ENCODE results near the gene LAMB1. TPM values are rescaled to one million over a fixed set of nuclear protein-coding genes. Genes with fewer than 3 reads are reported as not detected.

Gene LAMB1
- total RNA-seq, 1 experiment from 2014 or later = 101 TPM

- TF ChIP-seq CREM (CRISPR knock-in tag; IDR thresholded peaks at IDR 0.05) (no peak), ZNF138 (CRISPR knock-in tag; conservative IDR thresholded peaks at IDR 0.05) (no peak), E2F1 (CRISPR knock-in tag; IDR thresholded peaks at IDR 0.05) (no peak), EMX1 (CRISPR knock-in tag; IDR thresholded peaks at IDR 0.05) (no peak), PREB (CRISPR knock-in tag; IDR thresholded peaks at IDR 0.05; ENCODE audit: borderline replicate concordance) (no peak), NR1H2 (CRISPR knock-in tag; IDR thresholded peaks at IDR 0.05) (no peak), FOXK1 (CRISPR knock-in tag; IDR thresholded peaks at IDR 0.05) (no peak), CBFB (CRISPR knock-in tag; IDR thresholded peaks at IDR 0.05; ENCODE audit: low read depth) (no peak), GABPB1 (CRISPR knock-in tag; IDR thresholded peaks at IDR 0.05) (no peak), ZNF512 (CRISPR knock-in tag; IDR thresholded peaks at IDR 0.05; ENCODE audit: borderline replicate concordance) (no peak)
- TF ChIP-seq, protein P1, sequence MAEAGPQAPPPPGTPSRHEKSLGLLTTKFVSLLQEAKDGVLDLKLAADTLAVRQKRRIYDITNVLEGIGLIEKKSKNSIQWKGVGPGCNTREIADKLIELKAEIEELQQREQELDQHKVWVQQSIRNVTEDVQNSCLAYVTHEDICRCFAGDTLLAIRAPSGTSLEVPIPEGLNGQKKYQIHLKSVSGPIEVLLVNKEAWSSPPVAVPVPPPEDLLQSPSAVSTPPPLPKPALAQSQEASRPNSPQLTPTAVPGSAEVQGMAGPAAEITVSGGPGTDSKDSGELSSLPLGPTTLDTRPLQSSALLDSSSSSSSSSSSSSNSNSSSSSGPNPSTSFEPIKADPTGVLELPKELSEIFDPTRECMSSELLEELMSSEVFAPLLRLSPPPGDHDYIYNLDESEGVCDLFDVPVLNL (CRISPR knock-in tag; IDR thresholded peaks at IDR 0.05; ENCODE audit: borderline replicate concordance, low read depth) = no peak
- TF ChIP-seq, protein P2, sequence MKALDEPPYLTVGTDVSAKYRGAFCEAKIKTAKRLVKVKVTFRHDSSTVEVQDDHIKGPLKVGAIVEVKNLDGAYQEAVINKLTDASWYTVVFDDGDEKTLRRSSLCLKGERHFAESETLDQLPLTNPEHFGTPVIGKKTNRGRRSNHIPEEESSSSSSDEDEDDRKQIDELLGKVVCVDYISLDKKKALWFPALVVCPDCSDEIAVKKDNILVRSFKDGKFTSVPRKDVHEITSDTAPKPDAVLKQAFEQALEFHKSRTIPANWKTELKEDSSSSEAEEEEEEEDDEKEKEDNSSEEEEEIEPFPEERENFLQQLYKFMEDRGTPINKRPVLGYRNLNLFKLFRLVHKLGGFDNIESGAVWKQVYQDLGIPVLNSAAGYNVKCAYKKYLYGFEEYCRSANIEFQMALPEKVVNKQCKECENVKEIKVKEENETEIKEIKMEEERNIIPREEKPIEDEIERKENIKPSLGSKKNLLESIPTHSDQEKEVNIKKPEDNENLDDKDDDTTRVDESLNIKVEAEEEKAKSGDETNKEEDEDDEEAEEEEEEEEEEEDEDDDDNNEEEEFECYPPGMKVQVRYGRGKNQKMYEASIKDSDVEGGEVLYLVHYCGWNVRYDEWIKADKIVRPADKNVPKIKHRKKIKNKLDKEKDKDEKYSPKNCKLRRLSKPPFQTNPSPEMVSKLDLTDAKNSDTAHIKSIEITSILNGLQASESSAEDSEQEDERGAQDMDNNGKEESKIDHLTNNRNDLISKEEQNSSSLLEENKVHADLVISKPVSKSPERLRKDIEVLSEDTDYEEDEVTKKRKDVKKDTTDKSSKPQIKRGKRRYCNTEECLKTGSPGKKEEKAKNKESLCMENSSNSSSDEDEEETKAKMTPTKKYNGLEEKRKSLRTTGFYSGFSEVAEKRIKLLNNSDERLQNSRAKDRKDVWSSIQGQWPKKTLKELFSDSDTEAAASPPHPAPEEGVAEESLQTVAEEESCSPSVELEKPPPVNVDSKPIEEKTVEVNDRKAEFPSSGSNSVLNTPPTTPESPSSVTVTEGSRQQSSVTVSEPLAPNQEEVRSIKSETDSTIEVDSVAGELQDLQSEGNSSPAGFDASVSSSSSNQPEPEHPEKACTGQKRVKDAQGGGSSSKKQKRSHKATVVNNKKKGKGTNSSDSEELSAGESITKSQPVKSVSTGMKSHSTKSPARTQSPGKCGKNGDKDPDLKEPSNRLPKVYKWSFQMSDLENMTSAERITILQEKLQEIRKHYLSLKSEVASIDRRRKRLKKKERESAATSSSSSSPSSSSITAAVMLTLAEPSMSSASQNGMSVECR (CRISPR knock-in tag; IDR thresholded peaks at IDR 0.05; ENCODE audit: borderline replicate concordance) = no peak
- TF ChIP-seq, protein P3, sequence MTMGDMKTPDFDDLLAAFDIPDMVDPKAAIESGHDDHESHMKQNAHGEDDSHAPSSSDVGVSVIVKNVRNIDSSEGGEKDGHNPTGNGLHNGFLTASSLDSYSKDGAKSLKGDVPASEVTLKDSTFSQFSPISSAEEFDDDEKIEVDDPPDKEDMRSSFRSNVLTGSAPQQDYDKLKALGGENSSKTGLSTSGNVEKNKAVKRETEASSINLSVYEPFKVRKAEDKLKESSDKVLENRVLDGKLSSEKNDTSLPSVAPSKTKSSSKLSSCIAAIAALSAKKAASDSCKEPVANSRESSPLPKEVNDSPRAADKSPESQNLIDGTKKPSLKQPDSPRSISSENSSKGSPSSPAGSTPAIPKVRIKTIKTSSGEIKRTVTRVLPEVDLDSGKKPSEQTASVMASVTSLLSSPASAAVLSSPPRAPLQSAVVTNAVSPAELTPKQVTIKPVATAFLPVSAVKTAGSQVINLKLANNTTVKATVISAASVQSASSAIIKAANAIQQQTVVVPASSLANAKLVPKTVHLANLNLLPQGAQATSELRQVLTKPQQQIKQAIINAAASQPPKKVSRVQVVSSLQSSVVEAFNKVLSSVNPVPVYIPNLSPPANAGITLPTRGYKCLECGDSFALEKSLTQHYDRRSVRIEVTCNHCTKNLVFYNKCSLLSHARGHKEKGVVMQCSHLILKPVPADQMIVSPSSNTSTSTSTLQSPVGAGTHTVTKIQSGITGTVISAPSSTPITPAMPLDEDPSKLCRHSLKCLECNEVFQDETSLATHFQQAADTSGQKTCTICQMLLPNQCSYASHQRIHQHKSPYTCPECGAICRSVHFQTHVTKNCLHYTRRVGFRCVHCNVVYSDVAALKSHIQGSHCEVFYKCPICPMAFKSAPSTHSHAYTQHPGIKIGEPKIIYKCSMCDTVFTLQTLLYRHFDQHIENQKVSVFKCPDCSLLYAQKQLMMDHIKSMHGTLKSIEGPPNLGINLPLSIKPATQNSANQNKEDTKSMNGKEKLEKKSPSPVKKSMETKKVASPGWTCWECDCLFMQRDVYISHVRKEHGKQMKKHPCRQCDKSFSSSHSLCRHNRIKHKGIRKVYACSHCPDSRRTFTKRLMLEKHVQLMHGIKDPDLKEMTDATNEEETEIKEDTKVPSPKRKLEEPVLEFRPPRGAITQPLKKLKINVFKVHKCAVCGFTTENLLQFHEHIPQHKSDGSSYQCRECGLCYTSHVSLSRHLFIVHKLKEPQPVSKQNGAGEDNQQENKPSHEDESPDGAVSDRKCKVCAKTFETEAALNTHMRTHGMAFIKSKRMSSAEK (CRISPR knock-in tag; IDR thresholded peaks at IDR 0.05; ENCODE audit: borderline replicate concordance) = no peak
- CTCF ChIA-PET = no interaction called here
- POLR2A ChIA-PET = no interaction called here
- no peaks in the 10 kb centered on the region for H3K36me3 Mint-ChIP-seq
- ATAC-seq = no peak; the same call in 1 of the 2 replicates
- no peak for DNase-seq (ENCODE audit: low spot score)
- no peak overlapping the region for H3K4me3 Mint-ChIP-seq
- H3K9me3 Mint-ChIP-seq = no peaks in the 10 kb centered on the region
- H3K27me3 Mint-ChIP-seq (ENCODE audit: low read depth) = no peaks in the 10 kb centered on the region
- H3K4me1 Mint-ChIP-seq = no peaks in the 10 kb centered on the region
- no peak overlapping the region for H3K27ac Mint-ChIP-seq
Observed at GRCh38 chr7:108049962-108050361, 47.0 kb upstream of the LAMB1 start.
